ENCODE results near the gene KRTAP2-1. TPM values are rescaled to one million over a fixed set of nuclear protein-coding genes. Genes with fewer than 3 reads are reported as not detected.
"Not testable (repeated sequence)": the region's sequence is repeated elsewhere in the genome, so short reads cannot be mapped to it uniquely, and the experiment has no call there.

The KRTAP2-1 gene
- total RNA-seq, 1 donor = not detected

DNA sequence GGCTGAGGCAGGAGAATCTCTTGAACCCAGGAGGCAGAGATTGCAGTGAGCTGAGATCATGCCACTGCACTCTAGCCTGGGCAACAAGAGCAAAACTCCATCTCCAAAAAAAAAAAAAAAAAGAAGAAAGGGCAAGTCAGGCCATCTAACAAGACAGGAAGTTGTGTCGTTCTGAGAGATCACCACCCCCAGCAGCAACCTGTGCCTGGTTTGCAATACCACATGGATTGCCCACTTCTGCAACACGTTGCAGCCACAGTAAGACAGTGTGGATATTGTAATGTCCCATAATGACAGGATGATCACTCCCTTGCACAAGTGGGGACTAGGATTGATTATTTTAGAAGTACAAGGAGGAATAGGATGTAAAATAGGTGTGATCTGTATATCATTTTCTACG, 21.9 kb upstream of the KRTAP2-1 start:
- DNase-seq (ENCODE audit: insufficient read length, low spot score, missing footprints) = no peak
- H3K27ac ChIP-seq (ENCODE audit: low read depth, low read length) = no peak overlapping the region
- TF ChIP-seq, protein P1, sequence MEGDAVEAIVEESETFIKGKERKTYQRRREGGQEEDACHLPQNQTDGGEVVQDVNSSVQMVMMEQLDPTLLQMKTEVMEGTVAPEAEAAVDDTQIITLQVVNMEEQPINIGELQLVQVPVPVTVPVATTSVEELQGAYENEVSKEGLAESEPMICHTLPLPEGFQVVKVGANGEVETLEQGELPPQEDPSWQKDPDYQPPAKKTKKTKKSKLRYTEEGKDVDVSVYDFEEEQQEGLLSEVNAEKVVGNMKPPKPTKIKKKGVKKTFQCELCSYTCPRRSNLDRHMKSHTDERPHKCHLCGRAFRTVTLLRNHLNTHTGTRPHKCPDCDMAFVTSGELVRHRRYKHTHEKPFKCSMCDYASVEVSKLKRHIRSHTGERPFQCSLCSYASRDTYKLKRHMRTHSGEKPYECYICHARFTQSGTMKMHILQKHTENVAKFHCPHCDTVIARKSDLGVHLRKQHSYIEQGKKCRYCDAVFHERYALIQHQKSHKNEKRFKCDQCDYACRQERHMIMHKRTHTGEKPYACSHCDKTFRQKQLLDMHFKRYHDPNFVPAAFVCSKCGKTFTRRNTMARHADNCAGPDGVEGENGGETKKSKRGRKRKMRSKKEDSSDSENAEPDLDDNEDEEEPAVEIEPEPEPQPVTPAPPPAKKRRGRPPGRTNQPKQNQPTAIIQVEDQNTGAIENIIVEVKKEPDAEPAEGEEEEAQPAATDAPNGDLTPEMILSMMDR (IDR thresholded peaks at IDR 0.05; ENCODE audit: extremely low read depth, low read depth, low read length) = no peak
- H2AFZ ChIP-seq (ENCODE audit: low read length) = no peak overlapping the region
- no peaks in the 10 kb centered on the region for H3K36me3 ChIP-seq (ENCODE audit: insufficient read depth, low read length)
- no peaks in the 10 kb centered on the region for H3K27me3 ChIP-seq (ENCODE audit: insufficient read depth, low read length)
- H3K4me3 ChIP-seq (ENCODE audit: insufficient read depth, low read length) = no peak overlapping the region
- H3K9me3 ChIP-seq (ENCODE audit: low read depth, low read length) = no peaks in the 10 kb centered on the region
- H3K79me2 ChIP-seq (ENCODE audit: insufficient read depth, low read length) = no peaks in the 10 kb centered on the region
- peaks cover 5% of the 10 kb centered on the region for H3K4me1 ChIP-seq (ENCODE audit: insufficient read depth, low read length)
- no peaks in the 10 kb centered on the region for H4K20me1 ChIP-seq (ENCODE audit: insufficient read depth, low read length)
- H3K4me2 ChIP-seq (ENCODE audit: insufficient read depth, low read length) = no peak overlapping the region

DNA sequence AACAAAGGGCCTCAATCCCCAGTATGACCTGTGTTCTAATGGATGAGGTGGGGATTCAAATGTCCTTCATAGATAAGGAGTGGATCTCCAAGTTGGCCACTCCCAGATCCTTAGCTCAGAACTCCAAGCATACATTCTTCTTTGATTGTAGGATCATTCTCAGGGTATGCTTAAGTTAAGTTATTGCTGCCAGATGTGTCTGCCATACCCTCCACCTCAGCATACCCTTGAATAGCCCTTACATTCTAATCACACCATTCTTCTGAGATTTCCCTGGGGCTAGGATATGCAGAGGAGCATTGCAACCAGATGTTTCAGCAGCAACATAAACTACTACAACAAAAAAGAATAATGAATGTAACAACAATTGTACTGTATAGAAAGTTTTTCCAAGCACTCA, 20.2 kb upstream of the KRTAP2-1 start:
- TF ChIP-seq, protein P1 (IDR thresholded peaks at IDR 0.05; ENCODE audit: extremely low read depth, low read depth, low read length) = no peak
- H3K36me3 ChIP-seq (ENCODE audit: insufficient read depth, low read length) = no peaks in the 10 kb centered on the region
- H2AFZ ChIP-seq (ENCODE audit: low read length) = no peak overlapping the region
- H3K27ac ChIP-seq (ENCODE audit: low read depth, low read length) = peak overlapping the region; percentile 74
- DNase-seq (ENCODE audit: insufficient read length, low spot score, missing footprints) = no peak
- no peaks in the 10 kb centered on the region for H4K20me1 ChIP-seq (ENCODE audit: insufficient read depth, low read length)
- peaks cover 20% of the 10 kb centered on the region for H3K4me1 ChIP-seq (ENCODE audit: insufficient read depth, low read length)
- H3K27me3 ChIP-seq (ENCODE audit: insufficient read depth, low read length) = no peaks in the 10 kb centered on the region
- H3K9me3 ChIP-seq (ENCODE audit: low read depth, low read length) = no peaks in the 10 kb centered on the region
- H3K4me2 ChIP-seq (ENCODE audit: insufficient read depth, low read length) = no peak overlapping the region
- no peak overlapping the region for H3K4me3 ChIP-seq (ENCODE audit: insufficient read depth, low read length)
- no peaks in the 10 kb centered on the region for H3K79me2 ChIP-seq (ENCODE audit: insufficient read depth, low read length)

DNA sequence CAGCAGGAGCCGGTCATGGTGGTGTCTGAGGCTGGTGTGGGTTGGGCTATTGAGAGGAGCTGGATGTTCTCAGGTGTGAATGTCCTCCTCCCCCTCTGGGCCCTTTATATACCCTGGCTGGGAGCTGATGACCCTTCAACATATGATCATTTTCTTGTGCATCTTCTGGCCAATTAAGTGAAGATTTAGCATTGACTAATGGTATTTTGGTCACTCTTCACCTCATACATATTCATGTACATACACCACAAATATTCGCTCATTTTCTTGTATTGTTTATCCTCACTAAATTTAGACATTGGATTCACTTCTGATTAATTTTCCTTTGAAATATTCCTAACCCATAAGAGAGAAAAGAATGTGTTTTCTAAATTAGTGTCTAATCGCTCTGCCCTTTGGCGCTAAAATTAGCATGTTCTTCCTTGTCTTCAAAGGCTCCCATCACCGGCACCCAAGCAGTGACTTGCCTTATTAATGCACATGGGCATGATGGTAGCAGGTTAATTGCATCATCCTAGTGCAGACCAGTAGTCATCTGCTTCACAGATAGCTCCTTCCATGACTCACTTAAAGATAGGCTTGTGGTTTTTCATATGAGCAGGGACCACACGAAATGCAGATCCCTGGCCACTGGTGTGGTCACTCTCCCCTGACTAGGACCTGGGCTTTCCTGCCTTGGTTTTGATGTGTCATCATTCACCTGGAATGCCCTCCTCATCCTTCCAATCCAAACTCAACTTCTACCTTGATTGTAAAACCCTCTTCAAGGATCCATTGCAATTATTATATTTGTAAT, 18.9 kb upstream of the KRTAP2-1 start, which contains the start of gene KRTAP2-4:
TSS of gene KRTAP2-4 (minus strand) at position 51 of the 796 bp plus-strand sequence. CDS start at position 17, 34 bp downstream.
- Histone ChIP-seq H3K4me1 (ENCODE audit: insufficient read depth, low read length) (peaks cover 30% of the 10 kb centered on the region), H3K27me3 (ENCODE audit: insufficient read depth, low read length) (no peaks in the 10 kb centered on the region), H3K79me2 (ENCODE audit: insufficient read depth, low read length) (no peaks in the 10 kb centered on the region), H2AFZ (ENCODE audit: low read length) (no peak within 1 kb of the TSS), H3K4me2 (ENCODE audit: insufficient read depth, low read length) (no peak within 1 kb of the TSS), H4K20me1 (ENCODE audit: insufficient read depth, low read length) (no peaks in the 10 kb centered on the region), H3K27ac (ENCODE audit: low read depth, low read length) (peak within 1 kb of the TSS; percentile 91), H3K4me3 (ENCODE audit: insufficient read depth, low read length) (no peak within 1 kb of the TSS), H3K36me3 (ENCODE audit: insufficient read depth, low read length) (no peaks in the 10 kb centered on the region), H3K9me3 (ENCODE audit: low read depth, low read length) (no peaks in the 10 kb centered on the region)
- peak; percentile 87 for DNase-seq (ENCODE audit: insufficient read length, low spot score, missing footprints)
- TF ChIP-seq, protein P1 (IDR thresholded peaks at IDR 0.05; ENCODE audit: extremely low read depth, low read depth, low read length) = no peak

DNA sequence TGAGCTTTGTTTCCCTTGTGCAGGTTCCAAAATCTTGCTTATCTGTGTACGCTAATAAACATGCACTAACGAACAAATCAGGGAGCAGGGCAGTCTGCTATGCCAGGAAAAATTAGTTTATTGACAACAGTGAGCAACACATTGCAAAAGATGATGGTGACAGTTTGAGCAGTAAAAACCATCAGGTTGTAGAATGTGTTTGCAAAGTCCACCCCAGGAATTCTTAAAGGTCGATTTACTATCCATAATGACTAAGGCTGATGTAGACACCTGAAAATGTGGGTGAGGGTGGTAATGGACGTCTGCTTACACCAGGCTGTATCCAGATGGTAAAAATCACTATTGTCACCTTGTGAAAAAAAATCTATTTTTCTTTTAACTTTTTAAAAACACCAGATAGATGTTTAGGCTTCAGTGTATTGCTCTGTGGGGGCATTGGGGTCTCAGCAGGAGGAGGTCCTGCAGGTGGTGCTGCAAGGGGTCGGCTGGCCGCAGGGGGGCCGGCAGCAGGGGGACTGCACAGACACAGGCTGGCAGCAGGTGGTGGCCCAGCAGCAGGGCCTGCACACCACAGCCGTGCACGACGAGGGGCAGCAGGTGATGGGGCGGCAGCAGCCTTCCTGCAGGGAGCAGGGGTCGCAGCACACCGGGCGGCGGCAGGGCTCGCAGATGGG, 18.0 kb upstream of the KRTAP2-1 start:
- H3K36me3 ChIP-seq (ENCODE audit: insufficient read depth, low read length) = not testable (repeated sequence)

More for the DNA sequence above, 18.0 kb upstream of the KRTAP2-1 start:
- not testable (repeated sequence) for H3K27me3 ChIP-seq (ENCODE audit: insufficient read depth, low read length); H4K20me1 ChIP-seq (ENCODE audit: insufficient read depth, low read length); H3K4me3 ChIP-seq (ENCODE audit: insufficient read depth, low read length); H2AFZ ChIP-seq (ENCODE audit: low read length); H3K4me2 ChIP-seq (ENCODE audit: insufficient read depth, low read length); H3K9me3 ChIP-seq (ENCODE audit: low read depth, low read length); DNase-seq (ENCODE audit: insufficient read length, low spot score, missing footprints); H3K79me2 ChIP-seq (ENCODE audit: insufficient read depth, low read length); H3K27ac ChIP-seq (ENCODE audit: low read depth, low read length)
- peaks cover 39% of the 10 kb centered on the region for H3K4me1 ChIP-seq (ENCODE audit: insufficient read depth, low read length)
